Activated naive CD4-positive, alpha-beta T cell treated with anti-CD3 and anti-CD28 coated beads for 36 hours (primary cell): ENCODE data around the gene CYP2W1. TPM values are rescaled to one million over a fixed set of nuclear protein-coding genes. Genes with fewer than 3 reads are reported as not detected.
"Not testable (repeated sequence)": the region's sequence is repeated elsewhere in the genome, so short reads cannot be mapped to it uniquely, and the experiment has no call there.

Experiments
- CTCF ChIA-PET: fragments of 350-600 bp; sonication (Branson Sonifier 250); formaldehyde crosslinking; loops from one replicate; lab custom pipeline; 2021; ENCODE audit warnings: antibody characterized with exemption; lab: Charles Lee
- DNase-seq: peaks from one replicate; pipeline ENCODE4 v3.0.0-alpha.2; 2020
- H3K27ac Mint-ChIP-seq: one replicate; pipeline ENCODE4 v1.8.0; 2021; ENCODE audit warnings: mild to moderate bottlenecking, mixed read lengths
- H3K27me3 Mint-ChIP-seq: one replicate; pipeline ENCODE4 v1.8.0; 2021; ENCODE audit warnings: low read depth, mixed read lengths
- H3K36me3 Mint-ChIP-seq: one replicate; pipeline ENCODE4 v1.8.0; 2021; ENCODE audit warnings: low read depth, mixed read lengths
- H3K4me1 Mint-ChIP-seq: one replicate; pipeline ENCODE4 v1.8.0; 2021; ENCODE audit warnings: low read depth, mixed read lengths
- H3K4me3 Mint-ChIP-seq: one replicate; pipeline ENCODE4 v1.8.0; 2021; ENCODE audit warnings: mild to moderate bottlenecking, moderate library complexity, mixed read lengths
- H3K9me3 Mint-ChIP-seq: one replicate; pipeline ENCODE4 v1.8.0; 2021; ENCODE audit warnings: mixed read lengths
- intact Hi-C: fragments of 100-400 bp; cut with micrococcal nuclease; formaldehyde crosslinking; loops from one replicate; pipeline ENCODE4 v1.15.1; 2023
- total RNA-seq, 2 experiments: library from RNA; stranded (reverse); gene quantifications; one replicate each; pipeline ENCODE4 v1.2.3, GENCODE V29; 2021

CYP2W1 gene
- not detected for total RNA-seq

- H3K27me3 Mint-ChIP-seq: peaks cover 9% of the 10 kb centered on the region
- no peak within 1 kb of the TSS for H3K4me3 Mint-ChIP-seq
- H3K36me3 Mint-ChIP-seq: no peaks in the 10 kb centered on the region
- no peak within 1 kb of the TSS for H3K27ac Mint-ChIP-seq
- CTCF ChIA-PET: interaction anchor here (2.9 kb wide), 1 partner anchor 10 kb away, joined by 13 read pairs; no protein-coding TSS in a partner anchor
- intact Hi-C loops: no loop called here
- DNase-seq: no peak
- no peaks in the 10 kb centered on the region for H3K4me1 Mint-ChIP-seq
- H3K9me3 Mint-ChIP-seq: no peaks in the 10 kb centered on the region
Measured at GRCh38 chr7:983004-983615, at the start of gene CYP2W1. CYP2W1 (plus strand) TSS chr7:983181; CDS start chr7:983212, 31 bp downstream.

GRCh38 chr7:934469-935163, 48.4 kb upstream of the CYP2W1 start:
- no peaks in the 10 kb centered on the region for H3K27me3 Mint-ChIP-seq
- H3K4me1 Mint-ChIP-seq: peaks cover 20% of the 10 kb centered on the region
- intact Hi-C loops: no loop called here
- no peak for DNase-seq
- CTCF ChIA-PET: no interaction called here
- no peak overlapping the region for H3K4me3 Mint-ChIP-seq
- no peaks in the 10 kb centered on the region for H3K36me3 Mint-ChIP-seq
- H3K9me3 Mint-ChIP-seq: no peaks in the 10 kb centered on the region
- no peak overlapping the region for H3K27ac Mint-ChIP-seq

GRCh38 chr7:935164-935873, 47.7 kb upstream of the CYP2W1 start:
- Mint-ChIP-seq H3K27ac (no peak overlapping the region), H3K27me3 (no peaks in the 10 kb centered on the region), H3K36me3 (no peaks in the 10 kb centered on the region), H3K4me1 (peaks cover 20% of the 10 kb centered on the region), H3K4me3 (no peak overlapping the region), H3K9me3 (peaks cover 6% of the 10 kb centered on the region)
- intact Hi-C loops: no loop called here
- no peak for DNase-seq
- CTCF ChIA-PET: no interaction called here

- no peak for DNase-seq
- Mint-ChIP-seq H3K36me3 (no peaks in the 10 kb centered on the region), H3K27ac (no peak overlapping the region), H3K9me3 (peaks cover 10% of the 10 kb centered on the region), H3K27me3 (no peaks in the 10 kb centered on the region), H3K4me1 (peaks cover 27% of the 10 kb centered on the region), H3K4me3 (no peak overlapping the region)
- intact Hi-C loops: no loop called here
- CTCF ChIA-PET: no interaction called here
Measured at GRCh38 chr7:935874-936385, 47.1 kb upstream of the CYP2W1 start.

- Mint-ChIP-seq H3K27ac (no peak overlapping the region), H3K27me3 (no peaks in the 10 kb centered on the region), H3K4me3 (no peak overlapping the region), H3K4me1 (peaks cover 32% of the 10 kb centered on the region), H3K9me3 (peaks cover 10% of the 10 kb centered on the region), H3K36me3 (no peaks in the 10 kb centered on the region)
- CTCF ChIA-PET: no interaction called here
- intact Hi-C loops: no loop called here
- DNase-seq: peak; percentile 25
Measured at GRCh38 chr7:936386-937054, 46.5 kb upstream of the CYP2W1 start.

GRCh38 chr7:937856-938484, 45.0 kb upstream of the CYP2W1 start:
- no peak overlapping the region for H3K27ac Mint-ChIP-seq
- no peak for DNase-seq

GRCh38 chr7:938546-939185, 44.3 kb upstream of the CYP2W1 start:
- H3K9me3 Mint-ChIP-seq: peaks cover 10% of the 10 kb centered on the region
- CTCF ChIA-PET: interaction anchor here (0.6 to 1.4 kb wide), 3 partner anchors 13 to 237 kb away, joined by 3 read pairs; no protein-coding TSS in a partner anchor
- H3K27me3 Mint-ChIP-seq: no peaks in the 10 kb centered on the region
- peaks cover 39% of the 10 kb centered on the region for H3K4me1 Mint-ChIP-seq
- H3K4me3 Mint-ChIP-seq: no peak overlapping the region
- H3K36me3 Mint-ChIP-seq: no peaks in the 10 kb centered on the region
- DNase-seq: no peak
- intact Hi-C loops: no loop called here
- no peak overlapping the region for H3K27ac Mint-ChIP-seq

More at GRCh38 chr7:937856-938484, 45.0 kb upstream of the CYP2W1 start:
- Mint-ChIP-seq H3K4me3 (no peak overlapping the region), H3K4me1 (peaks cover 39% of the 10 kb centered on the region), H3K9me3 (peaks cover 10% of the 10 kb centered on the region), H3K36me3 (no peaks in the 10 kb centered on the region), H3K27me3 (no peaks in the 10 kb centered on the region)
- CTCF ChIA-PET: interaction anchor here (0.6 to 1.4 kb wide), 2 partner anchors 28 to 238 kb away, joined by 3 read pairs; no protein-coding TSS in a partner anchor
- intact Hi-C loops: no loop called here

- Mint-ChIP-seq H3K4me1 (peaks cover 39% of the 10 kb centered on the region), H3K36me3 (no peaks in the 10 kb centered on the region), H3K27ac (no peak overlapping the region), H3K4me3 (no peak overlapping the region), H3K27me3 (no peaks in the 10 kb centered on the region), H3K9me3 (peaks cover 10% of the 10 kb centered on the region)
- intact Hi-C loops: loop anchor here (2.0 kb wide), 2 partner anchors 35 to 107 kb away; partner anchors contain the start of genes COX19 and SUN1
- DNase-seq: no peak
- CTCF ChIA-PET: interaction anchor here (0.6 to 2.0 kb wide), 4 partner anchors 12 to 1690 kb away, joined by 3 to 5 read pairs (median 4); no protein-coding TSS in a partner anchor
Measured at GRCh38 chr7:939843-940242, 43.1 kb upstream of the CYP2W1 start.

GRCh38 chr7:940599-941408, 42.2 kb upstream of the CYP2W1 start:
- Mint-ChIP-seq H3K27me3 (no peaks in the 10 kb centered on the region), H3K27ac (peak overlapping the region; percentile 75), H3K4me1 (peaks cover 39% of the 10 kb centered on the region), H3K9me3 (peaks cover 10% of the 10 kb centered on the region), H3K36me3 (no peaks in the 10 kb centered on the region), H3K4me3 (no peak overlapping the region)
- intact Hi-C loops: loop anchor here (1.0 to 2.0 kb wide), 3 partner anchors 18 to 108 kb away; partner anchors contain the start of genes COX19 and SUN1
- CTCF ChIA-PET: interaction anchor here (0.6 to 2.0 kb wide), 3 partner anchors 11 to 31 kb away, joined by 3 to 4 read pairs (median 3); no protein-coding TSS in a partner anchor
- no peak for DNase-seq

GRCh38 chr7:943793-944192, 39.2 kb upstream of the CYP2W1 start:
- DNase-seq, H3K27ac Mint-ChIP-seq, H3K4me3 Mint-ChIP-seq, intact Hi-C loops, H3K27me3 Mint-ChIP-seq, H3K9me3 Mint-ChIP-seq, H3K36me3 Mint-ChIP-seq: not testable (repeated sequence)
- CTCF ChIA-PET: interaction anchor here (0.7 kb wide), 1 partner anchor 241 kb away, joined by 3 read pairs; no protein-coding TSS in a partner anchor
- H3K4me1 Mint-ChIP-seq: peaks cover 26% of the 10 kb centered on the region
